Liver (tissue), 9 donors: ENCODE measurements around the gene SH3GL1. TPM values are rescaled to one million over a fixed set of nuclear protein-coding genes. Genes with fewer than 3 reads are reported as not detected.

Experiments used
- DNase-seq: peaks from one replicate; pipeline ENCODE4 v3.0.0-alpha.2; 2017; ENCODE audit warnings: low spot score
- H3K27ac ChIP-seq, 2 donors: one replicate each; pipeline ENCODE4 v1.7.0; 2013; ENCODE audit warnings: inconsistent platforms in 2 of 2, low read length in 2 of 2, control low read depth in 1 of 2, low read depth in 1 of 2, mild to moderate bottlenecking in 1 of 2
- H3K27me3 ChIP-seq, 4 donors: one replicate each; pipeline versions ENCODE4 v1.6.1 to v1.7.0; 2013; ENCODE audit warnings: low read length in 3 of 4, inconsistent platforms in 1 of 4, mild to moderate bottlenecking in 1 of 4, moderate library complexity in 1 of 4; ENCODE audit not compliant: control insufficient read depth in 4 of 4, insufficient read depth in 4 of 4
- H3K36me3 ChIP-seq, 4 donors: one replicate each; pipeline versions ENCODE4 v1.6.1 to v1.7.0; 2013; ENCODE audit warnings: low read length in 3 of 4, mild to moderate bottlenecking in 3 of 4, low read depth in 1 of 4, moderate library complexity in 1 of 4; ENCODE audit not compliant: control insufficient read depth in 4 of 4, insufficient read depth in 3 of 4
- H3K4me1 ChIP-seq, 4 donors: one replicate each; pipeline versions ENCODE4 v1.6.1 to v1.7.0; 2013; ENCODE audit warnings: low read length in 3 of 4, mild to moderate bottlenecking in 3 of 4, moderate library complexity in 1 of 4; ENCODE audit not compliant: control insufficient read depth in 4 of 4, insufficient read depth in 4 of 4
- H3K4me3 ChIP-seq, 3 donors: one replicate each; pipeline versions ENCODE4 v1.6.1 to v1.7.0; 2013; ENCODE audit warnings: low read length in 3 of 3, control low read depth in 1 of 3, low read depth in 1 of 3, mild to moderate bottlenecking in 1 of 3
- H3K9ac ChIP-seq, 2 donors: one replicate each; pipeline ENCODE4 v1.7.0; 2013; ENCODE audit warnings: low read length in 2 of 2, mild to moderate bottlenecking in 2 of 2, moderate library complexity in 2 of 2, control low read depth in 1 of 2, low read depth in 1 of 2
- H3K9me3 ChIP-seq, 4 donors: one replicate each; pipeline versions ENCODE4 v1.6.1 to v1.7.0; 2013; ENCODE audit warnings: low read length in 3 of 4; ENCODE audit not compliant: control insufficient read depth in 4 of 4
- EGR1 ChIP-seq, 2 donors: IDR thresholded peaks; 2 replicates each; pipeline ENCODE4 v1.6.1; 2016 to 2018; ENCODE audit warnings: antibody characterized with exemption in 2 of 2, low read depth in 2 of 2
- FOXA1 ChIP-seq: IDR thresholded peaks from 2 replicates; pipeline ENCODE4 v1.6.1; 2016; ENCODE audit warnings: antibody characterized with exemption
- FOXA2 ChIP-seq: IDR thresholded peaks from 2 replicates; pipeline ENCODE4 v1.6.1; 2016; ENCODE audit warnings: antibody characterized with exemption
- GABPA ChIP-seq, 2 donors: IDR thresholded peaks in 1 of 2; conservative IDR thresholded peaks in 1 of 2; 2 replicates each; pipeline ENCODE4 v1.6.1; 2016; ENCODE audit warnings: antibody characterized with exemption in 2 of 2, mild to moderate bottlenecking in 1 of 2, moderate library complexity in 1 of 2
- HNF4A ChIP-seq, 2 donors: conservative IDR thresholded peaks; 2 replicates each; pipeline ENCODE4 v1.6.1; 2016; ENCODE audit warnings: antibody characterized with exemption in 2 of 2, mild to moderate bottlenecking in 2 of 2
- HNF4G ChIP-seq: IDR thresholded peaks from 2 replicates; pipeline ENCODE4 v1.6.1; 2016; ENCODE audit warnings: antibody characterized with exemption
- JUND ChIP-seq, 2 donors: IDR thresholded peaks; 2 replicates each; pipeline ENCODE4 v1.6.1; 2016; ENCODE audit warnings: antibody characterized with exemption in 2 of 2
- NR2F2 ChIP-seq: IDR thresholded peaks from 2 replicates; pipeline ENCODE4 v1.6.1; 2016; ENCODE audit warnings: antibody characterized with exemption
- RAD21 ChIP-seq, 2 donors: IDR thresholded peaks; 2 replicates each; pipeline ENCODE4 v1.6.1; 2016; ENCODE audit warnings: antibody characterized with exemption in 2 of 2, mild to moderate bottlenecking in 2 of 2
- RXRA ChIP-seq, 2 donors: IDR thresholded peaks; 2 replicates each; pipeline ENCODE4 v1.6.1; 2017 to 2018; ENCODE audit warnings: antibody characterized with exemption in 2 of 2, mild to moderate bottlenecking in 1 of 2
- SP1 ChIP-seq: IDR thresholded peaks from 2 replicates; pipeline ENCODE4 v1.6.1; 2018; ENCODE audit warnings: antibody characterized with exemption, mild to moderate bottlenecking
- TAF1 ChIP-seq: conservative IDR thresholded peaks from 2 replicates; pipeline ENCODE4 v1.6.1; 2016; ENCODE audit warnings: antibody characterized with exemption, mild to moderate bottlenecking
- YY1 ChIP-seq: IDR thresholded peaks from 2 replicates; pipeline ENCODE4 v1.6.1; 2016; ENCODE audit warnings: antibody characterized with exemption, mild to moderate bottlenecking
- WGBS: extraction: QIAGEN DNeasy Blood & Tissue Kit; methylation state at CpG from one replicate; pipeline ENCODE4 v1.1.7; 2013; 5-methylcytosine and 5-hydroxymethylcytosine counted together
- polyA plus RNA-seq, 2 donors: library from polyadenylated mRNA; stranded (reverse) in 1 of 2; unstranded in 1 of 2; fragments of 200-250 nt in 1 of 2; fragments of >200 nt in 1 of 2; fragmentation: Nextera tagmentation in 1 of 2; extraction: Ambion mirVana in 1 of 2; gene quantifications; one replicate each; pipeline versions ENCODE4 v1.2.1 to v1.2.3, GENCODE V29; 2013 to 2015
- total RNA-seq, 2 donors: library from RNA; depleted of rRNA; stranded (reverse); fragments of >200 nt; gene quantifications; one replicate each; pipeline ENCODE4 v1.2.3, GENCODE V29; 2014
- TF ChIP-seq, protein P1 (sequence below): IDR thresholded peaks from 2 replicates; pipeline ENCODE4 v1.6.1; 2016; ENCODE audit warnings: antibody characterized with exemption
- TF ChIP-seq, protein P2 (sequence below): IDR thresholded peaks from 2 replicates; pipeline ENCODE4 v1.6.1; 2016; ENCODE audit warnings: antibody characterized with exemption, mild to moderate bottlenecking
- TF ChIP-seq, protein P3 (sequence below): IDR thresholded peaks from 2 replicates; pipeline ENCODE4 v1.6.1; 2016; ENCODE audit warnings: antibody characterized with exemption
- TF ChIP-seq, protein P4 (sequence below): fragments of 150-350 bp; IDR thresholded peaks from 2 replicates; pipeline ENCODE4 v1.5.1; 2017; ENCODE audit warnings: improper control_type of control experiment, low read depth, low read length; ENCODE audit not compliant: missing input control
- donor health status: healthy.
- donor health status: healthy.
- donor health status: healthy.
- donor health status: healthy.
- donor health status: healthy.

The SH3GL1 gene
- total and polyA plus RNA-seq, 4 donors, result 16.5 to 27.8 (median 18.2) TPM

DNA sequence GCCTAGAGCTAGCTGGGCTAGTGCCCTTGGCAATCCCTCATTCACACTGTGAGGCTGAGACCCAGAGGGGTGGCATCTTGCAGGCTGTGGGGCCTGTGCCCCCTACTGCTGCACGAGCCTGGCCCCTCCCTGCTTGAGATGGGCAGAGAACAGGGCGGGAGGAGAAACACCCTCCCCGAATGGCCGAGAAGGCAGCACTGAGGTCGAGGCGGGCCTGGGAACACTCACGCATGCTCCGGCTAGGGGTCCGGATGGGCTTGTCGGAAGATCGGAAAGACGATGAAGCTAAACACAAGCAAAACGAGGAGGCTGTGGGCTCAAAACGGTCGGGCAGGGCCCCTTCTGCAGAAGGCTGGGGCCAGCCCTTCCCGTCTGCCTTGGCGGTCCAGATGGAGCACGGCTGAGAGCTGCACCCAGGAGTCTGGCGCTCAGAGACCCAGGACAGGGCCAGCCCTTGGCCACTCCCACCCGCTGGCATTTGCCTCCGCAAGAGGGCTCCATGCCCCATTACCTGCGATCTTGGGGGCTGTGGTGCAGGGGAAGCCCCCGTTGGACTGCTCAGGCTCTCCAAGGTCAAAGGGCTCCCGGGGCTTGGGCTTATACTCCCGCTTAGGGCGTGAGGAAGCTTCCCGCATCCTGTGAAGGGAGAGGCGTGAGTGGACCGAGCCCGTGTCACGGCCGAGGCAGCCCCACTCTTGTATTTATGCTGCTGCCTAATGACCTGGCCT is 38.1 kb downstream of the SH3GL1 start:
- no peak overlapping the region for H3K4me3 ChIP-seq
- peaks cover 0 to 4% (median 0%) of the 10 kb centered on the region in 4 donors for H3K4me1 ChIP-seq
- H3K27me3 ChIP-seq, result no peaks in the 10 kb centered on the region
- WGBS, result 87% methylated on average over 32 of the region's 32 CpGs
- no peak overlapping the region for H3K27ac ChIP-seq
- TF ChIP-seq EGR1 (IDR thresholded peaks at IDR 0.05; ENCODE audit: low read depth in 2 of 2) (no peak), TAF1 (no peak), RXRA (IDR thresholded peaks at IDR 0.05) (no peak), SP1 (no peak), GABPA (IDR thresholded peaks at IDR 0.05 in 1 of 2, conservative IDR thresholded peaks at IDR 0.05 in 1 of 2) (no peak), FOXA1 (no peak), RAD21 (IDR thresholded peaks at IDR 0.05) (no peak), JUND (IDR thresholded peaks at IDR 0.05) (no peak), FOXA2 (no peak), YY1 (no peak)
- TF ChIP-seq, protein P1, sequence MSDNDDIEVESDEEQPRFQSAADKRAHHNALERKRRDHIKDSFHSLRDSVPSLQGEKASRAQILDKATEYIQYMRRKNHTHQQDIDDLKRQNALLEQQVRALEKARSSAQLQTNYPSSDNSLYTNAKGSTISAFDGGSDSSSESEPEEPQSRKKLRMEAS, result no peak
- no peak for DNase-seq
- H3K36me3 ChIP-seq, result peaks cover 10 to 67% (median 34%) of the 10 kb centered on the region in 4 donors
- no peaks in the 10 kb centered on the region for H3K9me3 ChIP-seq
- no peak overlapping the region for H3K9ac ChIP-seq

DNA sequence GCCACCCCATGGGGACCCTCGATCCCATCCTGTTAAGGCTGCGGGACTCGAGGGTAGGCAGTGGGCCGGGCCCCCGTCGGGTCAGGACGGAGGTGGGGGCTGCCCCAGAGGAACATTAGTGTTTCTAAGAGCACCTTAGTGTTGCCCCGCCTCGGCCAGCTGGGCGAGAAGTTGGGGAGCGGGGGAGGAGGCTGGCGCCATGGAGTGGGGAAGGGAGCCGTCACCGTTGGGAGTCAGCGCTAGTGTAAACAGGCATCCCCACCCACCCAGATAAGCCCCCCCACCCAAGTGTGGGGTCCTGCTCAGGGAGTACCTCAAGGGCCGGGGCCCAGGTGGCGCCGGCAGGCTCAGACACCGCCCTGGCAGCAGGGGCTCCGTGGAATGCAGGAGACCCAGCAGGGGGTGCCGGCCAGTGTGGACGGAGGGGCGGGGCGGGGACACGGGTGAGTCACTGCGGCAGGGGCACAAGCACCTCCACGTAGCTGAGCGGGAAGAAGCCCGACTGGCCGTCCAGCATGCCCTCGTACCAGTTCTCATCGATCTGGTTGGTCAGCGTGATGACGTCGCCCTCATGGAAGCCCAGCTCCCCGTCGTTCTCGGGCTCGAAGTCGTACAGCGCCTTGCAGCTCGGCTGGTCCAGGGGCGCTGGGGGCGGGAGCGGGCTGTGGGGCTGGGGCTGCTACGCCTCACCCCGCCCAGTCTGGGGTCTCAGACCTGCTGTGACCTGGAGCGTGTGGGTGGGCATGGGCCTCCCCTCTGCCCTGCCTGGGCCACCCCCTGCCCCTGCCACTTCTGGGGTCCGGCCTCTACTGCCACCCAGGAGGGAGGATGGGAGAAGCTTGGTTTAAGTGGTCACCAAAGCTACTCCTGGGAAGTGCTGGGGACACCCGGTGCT is 38.9 kb downstream of the SH3GL1 start:
- H3K9me3 ChIP-seq, result no peaks in the 10 kb centered on the region
- no peak overlapping the region for H3K27ac ChIP-seq
- 91% methylated on average over 50 of the region's 50 CpGs for WGBS
- no peak overlapping the region for H3K9ac ChIP-seq
- H3K27me3 ChIP-seq, result no peaks in the 10 kb centered on the region
- no peak for DNase-seq
- H3K36me3 ChIP-seq, result peaks cover 9 to 69% (median 35%) of the 10 kb centered on the region in 4 donors
- H3K4me3 ChIP-seq, result no peak overlapping the region
- TF ChIP-seq, protein P2, sequence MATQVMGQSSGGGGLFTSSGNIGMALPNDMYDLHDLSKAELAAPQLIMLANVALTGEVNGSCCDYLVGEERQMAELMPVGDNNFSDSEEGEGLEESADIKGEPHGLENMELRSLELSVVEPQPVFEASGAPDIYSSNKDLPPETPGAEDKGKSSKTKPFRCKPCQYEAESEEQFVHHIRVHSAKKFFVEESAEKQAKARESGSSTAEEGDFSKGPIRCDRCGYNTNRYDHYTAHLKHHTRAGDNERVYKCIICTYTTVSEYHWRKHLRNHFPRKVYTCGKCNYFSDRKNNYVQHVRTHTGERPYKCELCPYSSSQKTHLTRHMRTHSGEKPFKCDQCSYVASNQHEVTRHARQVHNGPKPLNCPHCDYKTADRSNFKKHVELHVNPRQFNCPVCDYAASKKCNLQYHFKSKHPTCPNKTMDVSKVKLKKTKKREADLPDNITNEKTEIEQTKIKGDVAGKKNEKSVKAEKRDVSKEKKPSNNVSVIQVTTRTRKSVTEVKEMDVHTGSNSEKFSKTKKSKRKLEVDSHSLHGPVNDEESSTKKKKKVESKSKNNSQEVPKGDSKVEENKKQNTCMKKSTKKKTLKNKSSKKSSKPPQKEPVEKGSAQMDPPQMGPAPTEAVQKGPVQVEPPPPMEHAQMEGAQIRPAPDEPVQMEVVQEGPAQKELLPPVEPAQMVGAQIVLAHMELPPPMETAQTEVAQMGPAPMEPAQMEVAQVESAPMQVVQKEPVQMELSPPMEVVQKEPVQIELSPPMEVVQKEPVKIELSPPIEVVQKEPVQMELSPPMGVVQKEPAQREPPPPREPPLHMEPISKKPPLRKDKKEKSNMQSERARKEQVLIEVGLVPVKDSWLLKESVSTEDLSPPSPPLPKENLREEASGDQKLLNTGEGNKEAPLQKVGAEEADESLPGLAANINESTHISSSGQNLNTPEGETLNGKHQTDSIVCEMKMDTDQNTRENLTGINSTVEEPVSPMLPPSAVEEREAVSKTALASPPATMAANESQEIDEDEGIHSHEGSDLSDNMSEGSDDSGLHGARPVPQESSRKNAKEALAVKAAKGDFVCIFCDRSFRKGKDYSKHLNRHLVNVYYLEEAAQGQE, result no peak
- TF ChIP-seq SP1 (no peak), YY1 (no peak), NR2F2 (no peak), TAF1 (no peak), RXRA (IDR thresholded peaks at IDR 0.05) (no peak), HNF4A (conservative IDR thresholded peaks at IDR 0.05) (no peak), HNF4G (no peak), GABPA (IDR thresholded peaks at IDR 0.05 in 1 of 2, conservative IDR thresholded peaks at IDR 0.05 in 1 of 2) (no peak), RAD21 (IDR thresholded peaks at IDR 0.05) (no peak), FOXA1 (no peak), EGR1 (IDR thresholded peaks at IDR 0.05; ENCODE audit: low read depth in 2 of 2) (no peak), JUND (IDR thresholded peaks at IDR 0.05) (no peak)
- TF ChIP-seq, protein P3, sequence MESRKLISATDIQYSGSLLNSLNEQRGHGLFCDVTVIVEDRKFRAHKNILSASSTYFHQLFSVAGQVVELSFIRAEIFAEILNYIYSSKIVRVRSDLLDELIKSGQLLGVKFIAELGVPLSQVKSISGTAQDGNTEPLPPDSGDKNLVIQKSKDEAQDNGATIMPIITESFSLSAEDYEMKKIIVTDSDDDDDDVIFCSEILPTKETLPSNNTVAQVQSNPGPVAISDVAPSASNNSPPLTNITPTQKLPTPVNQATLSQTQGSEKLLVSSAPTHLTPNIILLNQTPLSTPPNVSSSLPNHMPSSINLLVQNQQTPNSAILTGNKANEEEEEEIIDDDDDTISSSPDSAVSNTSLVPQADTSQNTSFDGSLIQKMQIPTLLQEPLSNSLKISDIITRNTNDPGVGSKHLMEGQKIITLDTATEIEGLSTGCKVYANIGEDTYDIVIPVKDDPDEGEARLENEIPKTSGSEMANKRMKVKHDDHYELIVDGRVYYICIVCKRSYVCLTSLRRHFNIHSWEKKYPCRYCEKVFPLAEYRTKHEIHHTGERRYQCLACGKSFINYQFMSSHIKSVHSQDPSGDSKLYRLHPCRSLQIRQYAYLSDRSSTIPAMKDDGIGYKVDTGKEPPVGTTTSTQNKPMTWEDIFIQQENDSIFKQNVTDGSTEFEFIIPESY, result no peak
- TF ChIP-seq, protein P1, result no peak
- TF ChIP-seq, protein P4, sequence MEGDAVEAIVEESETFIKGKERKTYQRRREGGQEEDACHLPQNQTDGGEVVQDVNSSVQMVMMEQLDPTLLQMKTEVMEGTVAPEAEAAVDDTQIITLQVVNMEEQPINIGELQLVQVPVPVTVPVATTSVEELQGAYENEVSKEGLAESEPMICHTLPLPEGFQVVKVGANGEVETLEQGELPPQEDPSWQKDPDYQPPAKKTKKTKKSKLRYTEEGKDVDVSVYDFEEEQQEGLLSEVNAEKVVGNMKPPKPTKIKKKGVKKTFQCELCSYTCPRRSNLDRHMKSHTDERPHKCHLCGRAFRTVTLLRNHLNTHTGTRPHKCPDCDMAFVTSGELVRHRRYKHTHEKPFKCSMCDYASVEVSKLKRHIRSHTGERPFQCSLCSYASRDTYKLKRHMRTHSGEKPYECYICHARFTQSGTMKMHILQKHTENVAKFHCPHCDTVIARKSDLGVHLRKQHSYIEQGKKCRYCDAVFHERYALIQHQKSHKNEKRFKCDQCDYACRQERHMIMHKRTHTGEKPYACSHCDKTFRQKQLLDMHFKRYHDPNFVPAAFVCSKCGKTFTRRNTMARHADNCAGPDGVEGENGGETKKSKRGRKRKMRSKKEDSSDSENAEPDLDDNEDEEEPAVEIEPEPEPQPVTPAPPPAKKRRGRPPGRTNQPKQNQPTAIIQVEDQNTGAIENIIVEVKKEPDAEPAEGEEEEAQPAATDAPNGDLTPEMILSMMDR, result no peak
- peaks cover 0 to 4% (median 0%) of the 10 kb centered on the region in 4 donors for H3K4me1 ChIP-seq
